ENCODE data around the gene SELENOV.

GRCh38 chr19:39479916-39480315, 35.0 kb upstream of the SELENOV start:
- TF ChIP-seq BHLHE40 (IDR thresholded peaks at IDR 0.05; ENCODE audit: borderline replicate concordance) (no peak), ELF4 (IDR thresholded peaks at IDR 0.05) (no peak)
